Skeletal muscle tissue (tissue), 4 donors: Measurements from ENCODE around the gene SLC12A2. TPM values are rescaled to one million over a fixed set of nuclear protein-coding genes. Genes with fewer than 3 reads are reported as not detected.

Source experiments
- H3K27ac ChIP-seq: one replicate; pipeline ENCODE4 v1.7.0; 2013; ENCODE audit warnings: mild to moderate bottlenecking, low read depth, low read length, inconsistent platforms
- H3K27me3 ChIP-seq, 3 donors: one replicate each; pipeline ENCODE4 v1.7.0; 2013; ENCODE audit warnings: low read length in 3 of 3; ENCODE audit not compliant: control insufficient read depth in 3 of 3, insufficient read depth in 3 of 3
- H3K36me3 ChIP-seq, 3 donors: one replicate each; pipeline ENCODE4 v1.7.0; 2013; ENCODE audit warnings: low read length in 3 of 3; ENCODE audit not compliant: control insufficient read depth in 3 of 3, insufficient read depth in 3 of 3
- H3K4me1 ChIP-seq, 3 donors: one replicate each; pipeline ENCODE4 v1.7.0; 2013; ENCODE audit warnings: low read length in 3 of 3, mild to moderate bottlenecking in 3 of 3; ENCODE audit not compliant: control insufficient read depth in 3 of 3, insufficient read depth in 3 of 3
- H3K4me3 ChIP-seq, 3 donors: one replicate each; pipeline ENCODE4 v1.7.0; 2013; ENCODE audit warnings: low read length in 3 of 3
- H3K9ac ChIP-seq, 3 donors: one replicate each; pipeline ENCODE4 v1.7.0; 2013; ENCODE audit warnings: low read length in 3 of 3, mild to moderate bottlenecking in 3 of 3, moderate library complexity in 2 of 3, low read depth in 1 of 3
- H3K9me3 ChIP-seq, 3 donors: one replicate each; pipeline ENCODE4 v1.7.0; 2013; ENCODE audit warnings: low read length in 3 of 3; ENCODE audit not compliant: control insufficient read depth in 3 of 3
- total RNA-seq: library from RNA; depleted of rRNA; stranded (reverse); fragments of >200 nt; gene quantifications from one replicate; pipeline ENCODE4 v1.2.3, GENCODE V29; 2014
- donor health status: Osteomylitis.

SLC12A2 gene
- total RNA-seq, 1 donor from 2014 or later = 24.5 TPM

GRCh38 chr5:128092144-128092543, 8.6 kb downstream of the SLC12A2 start:
- no peaks in the 10 kb centered on the region for H3K9me3 ChIP-seq
- peaks cover 4 to 16% (median 8%) of the 10 kb centered on the region in 3 donors for H3K4me1 ChIP-seq
- H3K36me3 ChIP-seq = no peaks in the 10 kb centered on the region
- no peaks in the 10 kb centered on the region for H3K27me3 ChIP-seq
- no peak overlapping the region for H3K9ac ChIP-seq
- H3K4me3 ChIP-seq = no peak overlapping the region
- no peak overlapping the region for H3K27ac ChIP-seq

- Histone ChIP-seq H3K9ac (no peak overlapping the region), H3K36me3 (no peaks in the 10 kb centered on the region), H3K27ac (no peak overlapping the region), H3K27me3 (no peaks in the 10 kb centered on the region), H3K4me1 (peaks cover 4 to 12% (median 8%) of the 10 kb centered on the region in 3 donors), H3K9me3 (peaks cover 0 to 2% (median 0%) of the 10 kb centered on the region in 3 donors), H3K4me3 (no peak overlapping the region)
These were observed 9.8 kb downstream of the SLC12A2 start for GRCh38 chr5:128093368-128093767.

GRCh38 chr5:128097224-128097623, 13.7 kb downstream of the SLC12A2 start:
- Histone ChIP-seq H3K4me1 (peaks cover 0 to 13% (median under 1%) of the 10 kb centered on the region in 3 donors), H3K27ac (no peak overlapping the region), H3K9ac (no peak overlapping the region), H3K9me3 (peaks cover 0 to 2% (median 0%) of the 10 kb centered on the region in 3 donors), H3K27me3 (no peaks in the 10 kb centered on the region), H3K4me3 (no peak overlapping the region), H3K36me3 (no peaks in the 10 kb centered on the region)

- Histone ChIP-seq H3K9me3 (peaks cover 0 to 2% (median 0%) of the 10 kb centered on the region in 3 donors), H3K4me3 (no peak overlapping the region), H3K27ac (no peak overlapping the region), H3K36me3 (no peaks in the 10 kb centered on the region), H3K27me3 (no peaks in the 10 kb centered on the region), H3K9ac (no peak overlapping the region), H3K4me1 (peaks cover 0 to 12% (median 0%) of the 10 kb centered on the region in 3 donors)
These were observed 14.2 kb downstream of the SLC12A2 start for GRCh38 chr5:128097781-128098180.

- Histone ChIP-seq H3K4me1 (peaks cover 0 to 9% (median 0%) of the 10 kb centered on the region in 3 donors), H3K4me3 (no peak overlapping the region), H3K27me3 (no peaks in the 10 kb centered on the region), H3K36me3 (no peaks in the 10 kb centered on the region), H3K9me3 (peaks cover 0 to 2% (median 0%) of the 10 kb centered on the region in 3 donors), H3K27ac (no peak overlapping the region), H3K9ac (no peak overlapping the region)
These were observed 16.4 kb downstream of the SLC12A2 start for GRCh38 chr5:128099944-128100343.

GRCh38 chr5:128100860-128101557, 17.4 kb downstream of the SLC12A2 start:
- H3K36me3 ChIP-seq = no peaks in the 10 kb centered on the region
- H3K27me3 ChIP-seq = no peaks in the 10 kb centered on the region
- peak overlapping the region in 1 of 3 donors; percentile 4 for H3K9ac ChIP-seq
- peaks cover 0 to 2% (median 0%) of the 10 kb centered on the region in 3 donors for H3K9me3 ChIP-seq
- H3K27ac ChIP-seq = no peak overlapping the region
- peaks cover 0 to 9% (median 7%) of the 10 kb centered on the region in 3 donors for H3K4me1 ChIP-seq
- H3K4me3 ChIP-seq = no peak overlapping the region

GRCh38 chr5:128101676-128102075, 18.1 kb downstream of the SLC12A2 start:
- Histone ChIP-seq H3K27me3 (no peaks in the 10 kb centered on the region), H3K4me1 (peaks cover 0 to 9% (median 7%) of the 10 kb centered on the region in 3 donors), H3K9me3 (peaks cover 0 to 2% (median 0%) of the 10 kb centered on the region in 3 donors), H3K9ac (no peak overlapping the region), H3K27ac (no peak overlapping the region), H3K36me3 (no peaks in the 10 kb centered on the region), H3K4me3 (no peak overlapping the region)

- H3K27ac ChIP-seq = no peak overlapping the region
- H3K27me3 ChIP-seq = no peaks in the 10 kb centered on the region
- H3K9ac ChIP-seq = no peak overlapping the region
- no peak overlapping the region for H3K4me3 ChIP-seq
- no peaks in the 10 kb centered on the region for H3K9me3 ChIP-seq
- H3K36me3 ChIP-seq = no peaks in the 10 kb centered on the region
- peaks cover 0 to 9% (median 7%) of the 10 kb centered on the region in 3 donors for H3K4me1 ChIP-seq
These were observed 21.6 kb downstream of the SLC12A2 start for GRCh38 chr5:128105203-128105602.

- Histone ChIP-seq H3K9me3 (no peaks in the 10 kb centered on the region), H3K27ac (no peak overlapping the region), H3K27me3 (no peaks in the 10 kb centered on the region), H3K9ac (no peak overlapping the region), H3K36me3 (peaks cover 0 to 12% (median 9%) of the 10 kb centered on the region in 3 donors), H3K4me3 (no peak overlapping the region), H3K4me1 (peaks cover 0 to 7% (median 0%) of the 10 kb centered on the region in 3 donors)
These were observed 25.6 kb downstream of the SLC12A2 start for GRCh38 chr5:128109138-128109537.

- Histone ChIP-seq H3K4me3 (no peak overlapping the region), H3K9me3 (no peaks in the 10 kb centered on the region), H3K9ac (no peak overlapping the region), H3K4me1 (peaks cover 0 to 7% (median 0%) of the 10 kb centered on the region in 3 donors), H3K27me3 (no peaks in the 10 kb centered on the region), H3K27ac (no peak overlapping the region), H3K36me3 (peaks cover under 1 to 17% (median 15%) of the 10 kb centered on the region in 3 donors)
These were observed 26.2 kb downstream of the SLC12A2 start for GRCh38 chr5:128109766-128110165.
